Stimulated activated CD8-positive, alpha-beta memory T cell treated with anti-CD3 and anti-CD28 coated beads, Interleukin-7, amount 100 ng/mL, for 48 hours (primary cell): ENCODE data around the gene PAK3.

Experiments used
- DNase-seq, 2 donors: peaks; one replicate each; pipeline ENCODE4 v3.0.0-alpha.2; 2020; ENCODE audit warnings: low read depth in 1 of 2; ENCODE audit errors: extremely low read depth in 1 of 2

The PAK3 gene

DNA sequence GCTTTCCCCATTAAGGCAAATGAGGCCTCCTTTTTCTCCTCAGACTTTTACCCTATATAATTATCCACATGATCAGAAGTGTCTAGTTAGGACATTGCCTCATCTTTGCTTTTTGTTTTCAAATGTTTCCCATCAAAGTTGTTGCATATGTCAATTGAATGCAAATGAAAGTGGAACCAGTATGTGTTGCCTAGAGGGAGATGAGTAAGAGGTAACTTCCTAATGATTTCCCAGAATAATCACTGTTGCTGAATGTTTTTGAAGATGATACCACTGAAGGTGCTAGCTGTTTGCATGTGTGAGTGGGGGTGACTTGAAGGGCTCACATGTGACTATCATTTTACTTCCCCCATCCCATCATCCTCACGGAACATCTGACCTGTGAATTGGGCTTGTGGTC lies 33.9 kb downstream of the PAK3 start:
- no peak for DNase-seq

GRCh38 chrX:111131572-111131971 lies 35.6 kb downstream of the PAK3 start:
- no peak for DNase-seq

GRCh38 chrX:111133389-111133788 lies 37.4 kb downstream of the PAK3 start:
- no peak for DNase-seq

DNA sequence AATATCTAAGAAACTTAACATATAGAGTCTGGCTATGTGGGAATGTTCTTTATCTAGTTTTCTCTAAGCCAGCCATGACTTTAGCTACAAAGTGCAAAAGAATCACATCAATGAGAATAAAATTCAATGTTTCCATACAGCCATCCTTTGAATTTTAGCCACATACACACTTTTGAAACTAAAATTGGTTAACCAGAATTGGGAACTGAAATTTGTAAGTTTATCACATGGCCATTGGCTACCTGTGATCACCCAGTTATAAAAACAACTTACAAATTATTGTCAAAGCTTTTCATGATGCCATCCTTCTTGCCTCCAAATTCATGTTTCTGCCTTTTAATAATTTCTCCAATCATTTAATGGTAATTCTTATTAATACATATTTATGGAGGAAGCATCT lies 49.9 kb downstream of the PAK3 start:
- no peak for DNase-seq

GRCh38 chrX:111151764-111152163 lies 55.8 kb downstream of the PAK3 start:
- DNase-seq: no peak

DNA sequence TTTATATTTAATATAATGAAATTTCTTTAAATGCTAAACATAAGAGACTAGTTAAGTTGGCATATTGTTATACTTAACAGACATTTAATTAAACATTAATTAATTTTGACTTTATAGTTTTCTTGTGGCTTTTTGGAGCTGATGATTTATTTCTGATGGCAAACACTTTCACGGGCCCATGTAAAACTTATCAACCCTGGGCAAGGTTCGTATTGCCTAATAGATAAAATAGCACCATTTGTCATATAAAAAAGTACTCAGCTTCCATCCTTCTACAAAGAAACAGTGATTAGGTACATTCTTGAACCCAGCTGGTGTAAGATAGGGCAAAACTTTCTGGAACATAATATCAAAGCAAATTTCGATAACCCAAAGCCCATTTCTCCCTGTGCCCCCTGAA lies 63.2 kb downstream of the PAK3 start:
- no peak for DNase-seq

DNA sequence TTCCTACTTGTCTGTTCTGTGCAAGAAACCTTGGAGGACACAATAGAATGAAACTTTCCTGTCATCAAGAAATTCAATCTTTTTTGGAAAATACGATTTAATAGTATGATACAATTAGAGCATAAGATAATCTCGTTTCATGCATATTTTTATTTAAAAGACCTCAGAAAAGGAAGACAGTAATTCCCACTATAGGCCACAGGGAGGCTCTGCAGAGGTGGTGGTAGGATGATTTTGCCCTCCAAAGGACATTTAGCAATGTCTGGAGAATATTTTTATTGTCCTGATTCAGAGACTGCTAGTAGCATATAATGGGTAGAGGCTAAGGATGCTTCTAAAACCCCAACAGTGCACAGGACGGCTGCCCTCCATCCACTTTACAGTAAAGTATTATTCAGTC lies 68.7 kb downstream of the PAK3 start:
- no peak for DNase-seq

DNA sequence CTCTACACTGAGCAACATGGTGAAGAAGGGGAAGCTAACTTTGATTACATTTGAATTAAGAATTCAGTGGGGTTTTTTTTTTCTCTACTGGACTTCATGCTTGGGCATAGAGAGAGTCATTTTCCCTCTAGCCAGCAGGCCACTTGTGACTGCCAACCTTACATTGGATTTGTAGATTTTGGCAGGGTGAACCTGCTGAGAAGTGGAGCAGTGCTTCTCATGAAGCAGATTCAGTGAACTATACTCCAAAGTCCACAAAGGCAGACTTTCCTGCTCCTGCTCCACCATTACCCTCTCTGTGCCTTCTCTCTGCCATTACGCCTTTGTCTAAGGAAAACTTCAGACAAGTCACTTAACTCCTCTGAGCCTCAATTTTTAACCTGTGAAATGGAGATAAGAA lies 69.9 kb downstream of the PAK3 start:
- DNase-seq: no peak

DNA sequence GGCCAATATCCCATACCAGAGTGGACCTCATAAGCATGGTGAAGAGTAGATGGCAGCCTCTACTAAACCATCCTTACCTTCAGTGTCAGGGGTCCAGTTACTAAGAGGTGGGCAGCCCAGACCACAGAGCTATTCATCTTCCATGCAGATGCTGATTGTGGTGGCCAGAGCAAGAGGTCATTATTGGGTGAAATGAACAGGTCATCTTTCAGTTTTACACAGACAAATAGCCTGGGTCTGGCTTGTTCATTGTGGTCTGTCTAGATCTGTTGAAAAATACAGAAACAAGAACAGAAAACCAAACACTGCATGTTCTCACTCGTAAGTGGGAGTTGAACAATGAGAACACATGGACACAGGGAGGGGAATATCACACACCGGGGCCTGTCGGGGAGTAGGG lies 71.3 kb downstream of the PAK3 start:
- no peak for DNase-seq

DNA sequence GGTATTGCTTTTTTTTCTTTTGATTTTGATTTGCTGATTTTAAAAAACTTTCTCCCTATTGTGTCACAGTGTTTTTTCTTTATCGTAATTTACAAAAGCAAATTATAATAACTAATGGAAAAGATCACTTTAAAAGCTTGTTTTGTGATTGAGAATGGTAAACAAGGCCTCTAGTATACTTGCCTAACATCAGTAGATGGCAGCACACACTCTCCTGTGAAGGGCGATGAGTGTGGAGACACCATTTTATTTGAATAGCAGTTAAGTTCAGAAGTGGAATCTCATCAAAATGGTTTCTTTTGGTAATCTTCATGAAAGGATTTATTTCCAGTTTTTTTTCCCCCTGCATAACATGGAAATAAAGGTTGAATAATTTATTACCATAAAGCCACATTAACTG lies 72.3 kb downstream of the PAK3 start:
- DNase-seq: no peak

- no peak for DNase-seq
These were observed 73.2 kb downstream of the PAK3 start for GRCh38 chrX:111169141-111169540.

- no peak for DNase-seq
These were observed 74.0 kb downstream of the PAK3 start for GRCh38 chrX:111170017-111170416.

DNA sequence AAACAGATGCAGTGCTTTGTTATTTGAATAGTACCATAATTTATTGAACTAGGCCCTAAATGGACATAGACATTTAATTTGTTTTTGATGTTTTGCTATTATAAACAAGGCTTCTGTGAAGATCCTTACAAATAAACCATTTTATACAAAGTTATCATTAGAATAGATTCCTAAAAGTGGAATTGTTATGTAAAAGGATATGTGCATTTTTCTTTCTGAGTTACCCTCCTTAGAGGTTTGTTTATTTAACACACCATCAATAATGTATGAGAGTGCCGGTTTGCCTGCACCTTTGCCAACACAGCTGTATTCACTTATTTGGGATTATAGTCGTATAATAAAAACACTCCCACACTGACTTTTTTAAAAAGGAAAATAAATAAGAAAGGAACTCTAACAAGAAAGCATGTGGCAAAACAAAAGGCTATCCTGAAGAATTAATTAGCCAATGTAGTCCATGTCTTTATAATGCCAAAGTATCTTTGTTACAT lies 84.8 kb downstream of the PAK3 start:
- no peak for DNase-seq

DNA sequence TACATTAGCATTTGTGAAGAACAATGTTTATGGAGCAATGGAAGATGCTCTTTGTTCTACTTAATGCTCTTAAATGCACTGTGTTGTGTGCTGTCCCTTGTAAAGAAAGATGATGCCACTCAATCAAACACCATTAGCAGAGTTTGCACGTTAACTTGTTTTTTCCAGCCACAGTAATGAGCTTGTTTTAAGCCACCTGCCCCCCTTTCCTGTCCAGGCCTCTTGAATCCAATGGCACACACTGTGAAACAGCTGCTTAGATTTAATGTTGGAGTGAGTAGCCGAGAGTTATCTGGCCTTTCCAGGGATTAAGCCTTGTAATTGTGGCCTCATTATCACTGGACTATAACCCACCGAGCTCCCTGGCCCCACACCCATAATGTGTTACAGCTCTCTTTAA lies 86.0 kb downstream of the PAK3 start:
- DNase-seq: no peak

DNA sequence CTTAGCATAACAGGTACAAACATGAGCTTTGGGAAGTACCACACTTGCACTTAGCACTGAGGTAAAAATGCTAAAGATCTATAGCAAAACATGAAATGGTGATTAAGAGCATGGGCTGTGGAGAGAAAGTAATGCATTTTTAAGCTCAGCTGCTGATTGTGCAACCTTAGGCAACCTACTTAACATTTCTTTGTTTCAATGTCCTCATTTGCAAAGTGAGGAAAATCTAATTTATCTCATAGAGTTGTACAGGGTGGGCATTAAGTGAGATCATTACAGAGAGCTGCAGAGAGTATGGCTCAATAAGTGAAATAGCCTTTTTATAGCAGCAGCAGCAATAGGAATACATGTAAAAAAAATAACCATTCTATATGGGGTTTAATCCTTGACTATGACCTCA lies 87.0 kb downstream of the PAK3 start:
- DNase-seq: no peak

- no peak for DNase-seq
These were observed 95.6 kb downstream of the PAK3 start for GRCh38 chrX:111191598-111191997.

- no peak for DNase-seq
These were observed 103.5 kb downstream of the PAK3 start for GRCh38 chrX:111199505-111199904.

DNA sequence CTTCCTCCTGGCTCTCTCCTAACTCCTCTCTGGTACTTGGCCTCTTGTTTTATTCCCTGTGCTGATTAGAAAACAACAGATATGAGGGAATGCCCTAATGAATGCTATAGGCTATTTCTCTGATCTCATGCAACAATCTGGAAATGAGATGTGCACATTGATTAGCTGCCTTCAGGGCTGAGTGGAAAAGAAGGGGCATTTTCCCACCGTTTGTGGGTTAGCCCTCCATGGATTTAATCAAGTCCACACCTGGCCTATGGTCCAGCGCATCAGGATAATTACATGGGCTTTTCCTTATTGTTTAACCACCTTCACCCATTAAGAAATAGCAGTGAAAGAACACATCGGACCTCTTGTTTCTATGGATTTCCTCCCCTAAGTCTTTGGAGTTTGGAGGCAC lies 104.3 kb downstream of the PAK3 start:
- DNase-seq: no peak

- DNase-seq: no peak
These were observed 111.9 kb downstream of the PAK3 start for GRCh38 chrX:111207851-111208250.

GRCh38 chrX:111216293-111216801 lies 120.4 kb downstream of the PAK3 start:
- no peak for DNase-seq

GRCh38 chrX:111244235-111244750 lies 148.3 kb downstream of the PAK3 start:
- no peak for DNase-seq

- DNase-seq: no peak
These were observed 159.1 kb downstream of the PAK3 start for GRCh38 chrX:111254896-111255693.

DNA sequence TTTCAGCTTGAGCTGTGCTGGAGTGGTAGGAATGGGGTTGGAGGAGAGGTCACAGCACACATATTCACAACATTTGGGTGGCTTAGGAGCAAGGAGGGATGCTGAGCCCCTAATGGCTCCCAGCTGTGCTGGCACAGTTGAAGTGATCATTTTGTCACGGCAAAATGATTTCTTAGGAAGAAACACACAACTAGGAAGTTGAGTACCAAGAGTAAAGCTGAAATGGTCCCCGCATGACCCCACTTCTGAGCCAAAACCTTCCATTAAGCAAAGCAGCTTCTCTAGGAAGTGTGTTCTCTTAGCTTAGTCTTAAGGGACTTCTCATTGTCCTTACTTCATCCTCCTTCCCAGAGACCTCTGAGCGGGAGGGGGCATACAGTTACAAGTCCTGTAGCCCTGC lies 161.7 kb downstream of the PAK3 start:
- DNase-seq: no peak
